Osteocyte (in vitro differentiated cells): ENCODE data around the gene CRACDL. TPM values are rescaled to one million over a fixed set of nuclear protein-coding genes. Genes with fewer than 3 reads are reported as not detected.

Source experiments
- DNase-seq: peaks from one replicate; pipeline ENCODE4 v3.0.0; 2021; ENCODE audit warnings: mixed read lengths; ENCODE audit not compliant: unreplicated experiment; ENCODE audit errors: extremely low spot score
- H3K27ac Mint-ChIP-seq: one replicate; pipeline ENCODE4 v1.8.0; 2021; ENCODE audit warnings: mild to moderate bottlenecking, mixed read lengths; ENCODE audit not compliant: unreplicated experiment
- H3K27me3 Mint-ChIP-seq: one replicate; pipeline ENCODE4 v1.8.0; 2021; ENCODE audit warnings: mixed read lengths; ENCODE audit not compliant: unreplicated experiment
- H3K36me3 Mint-ChIP-seq: one replicate; pipeline ENCODE4 v1.8.0; 2021; ENCODE audit warnings: mixed read lengths; ENCODE audit not compliant: unreplicated experiment
- H3K4me1 Mint-ChIP-seq: one replicate; pipeline ENCODE4 v1.8.0; 2021; ENCODE audit warnings: mixed read lengths; ENCODE audit not compliant: unreplicated experiment
- H3K4me3 Mint-ChIP-seq: one replicate; pipeline ENCODE4 v1.8.0; 2021; ENCODE audit warnings: mild to moderate bottlenecking, moderate library complexity, mixed read lengths; ENCODE audit not compliant: unreplicated experiment
- H3K9me3 Mint-ChIP-seq: one replicate; pipeline ENCODE4 v1.8.0; 2021; ENCODE audit warnings: mixed read lengths; ENCODE audit not compliant: unreplicated experiment
- total RNA-seq: library from RNA; stranded (reverse); gene quantifications from 2 replicates; pipeline ENCODE4 v1.2.1, GENCODE V29; 2021
- TF ChIP-seq, protein P1 (sequence below): fragments of 200-600 bp; sonication (generic); IDR thresholded peaks from 2 replicates; pipeline ENCODE4 v1.5.0; 2021; ENCODE audit warnings: antibody characterized with exemption, mild to moderate bottlenecking, moderate library complexity

The CRACDL gene
- total RNA-seq, 1 donor from 2014 or later: 1.3 TPM

- H3K4me1 Mint-ChIP-seq: peaks cover 6% of the 10 kb centered on the region
- TF ChIP-seq, protein P1, sequence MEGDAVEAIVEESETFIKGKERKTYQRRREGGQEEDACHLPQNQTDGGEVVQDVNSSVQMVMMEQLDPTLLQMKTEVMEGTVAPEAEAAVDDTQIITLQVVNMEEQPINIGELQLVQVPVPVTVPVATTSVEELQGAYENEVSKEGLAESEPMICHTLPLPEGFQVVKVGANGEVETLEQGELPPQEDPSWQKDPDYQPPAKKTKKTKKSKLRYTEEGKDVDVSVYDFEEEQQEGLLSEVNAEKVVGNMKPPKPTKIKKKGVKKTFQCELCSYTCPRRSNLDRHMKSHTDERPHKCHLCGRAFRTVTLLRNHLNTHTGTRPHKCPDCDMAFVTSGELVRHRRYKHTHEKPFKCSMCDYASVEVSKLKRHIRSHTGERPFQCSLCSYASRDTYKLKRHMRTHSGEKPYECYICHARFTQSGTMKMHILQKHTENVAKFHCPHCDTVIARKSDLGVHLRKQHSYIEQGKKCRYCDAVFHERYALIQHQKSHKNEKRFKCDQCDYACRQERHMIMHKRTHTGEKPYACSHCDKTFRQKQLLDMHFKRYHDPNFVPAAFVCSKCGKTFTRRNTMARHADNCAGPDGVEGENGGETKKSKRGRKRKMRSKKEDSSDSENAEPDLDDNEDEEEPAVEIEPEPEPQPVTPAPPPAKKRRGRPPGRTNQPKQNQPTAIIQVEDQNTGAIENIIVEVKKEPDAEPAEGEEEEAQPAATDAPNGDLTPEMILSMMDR: no peak
Measured at GRCh38 chr2:98744595-98744994, 191.4 kb downstream of the CRACDL start.

More at GRCh38 chr2:98744595-98744994, 191.4 kb downstream of the CRACDL start:
- Mint-ChIP-seq H3K36me3 (no peaks in the 10 kb centered on the region), H3K27me3 (peaks cover 35% of the 10 kb centered on the region), H3K4me3 (no peak overlapping the region), H3K9me3 (no peaks in the 10 kb centered on the region), H3K27ac (no peak overlapping the region)
- no peak for DNase-seq

Other genes starting within 250 kb of the CRACDL start
- gene MGAT4A, start 205.1 kb downstream of the CRACDL start, total RNA-seq: 0.38 TPM in 1 of 2 replicates, not detected in the other
- 0.26 TPM in 1 of 2 replicates, not detected in the other for gene C2orf15, start 205.5 kb upstream of the CRACDL start, total RNA-seq
- 3.1 and 3.6 TPM in 2 replicates for gene TSGA10, start 218.7 kb upstream of the CRACDL start, total RNA-seq
- gene LIPT1, start 218.7 kb upstream of the CRACDL start, total RNA-seq: 4.9 and 6.3 TPM in 2 replicates
- gene MITD1, start 244.8 kb upstream of the CRACDL start, total RNA-seq: 22.6 and 23.2 TPM in 2 replicates
- gene MRPL30, start 245.0 kb upstream of the CRACDL start, total RNA-seq: 23.1 and 25.5 TPM in 2 replicates